CD4-positive, alpha-beta T cell treated with Interleukin-2 at 100 ng/mL for 4 hours (primary cell): ENCODE results near the gene SRSF11.

Source experiments
- DNase-seq: peaks from one replicate; pipeline ENCODE4 v3.0.0-alpha.2; 2020; ENCODE audit warnings: low spot score

SRSF11 gene

GRCh38 chr1:70222716-70223235 lies 1.6 kb downstream of the SRSF11 start:
- no peak for DNase-seq

- DNase-seq: no peak
Observed at GRCh38 chr1:70224954-70225353, 3.8 kb downstream of the SRSF11 start.

GRCh38 chr1:70227439-70227838 lies 6.3 kb downstream of the SRSF11 start:
- DNase-seq: no peak

GRCh38 chr1:70228670-70229069 lies 7.5 kb downstream of the SRSF11 start:
- DNase-seq: no peak

- DNase-seq: no peak
Observed at GRCh38 chr1:70231475-70231874, 10.3 kb downstream of the SRSF11 start.

- no peak for DNase-seq
Observed at GRCh38 chr1:70234733-70235132, 13.6 kb downstream of the SRSF11 start.

- no peak for DNase-seq
Observed at GRCh38 chr1:70239940-70240339, 18.8 kb downstream of the SRSF11 start.

GRCh38 chr1:70247122-70247521 lies 25.9 kb downstream of the SRSF11 start:
- DNase-seq: no peak

GRCh38 chr1:70247768-70248167 lies 26.6 kb downstream of the SRSF11 start:
- DNase-seq: no peak

- no peak for DNase-seq
Observed at GRCh38 chr1:70248729-70249128, 27.5 kb downstream of the SRSF11 start.

- no peak for DNase-seq
Observed at GRCh38 chr1:70256664-70257063, 35.5 kb downstream of the SRSF11 start.

- no peak for DNase-seq
Observed at GRCh38 chr1:70264839-70265238, 43.7 kb downstream of the SRSF11 start.

- DNase-seq: no peak
Observed at GRCh38 chr1:70265946-70266345, 44.8 kb downstream of the SRSF11 start.

GRCh38 chr1:70277875-70278274 lies 56.7 kb downstream of the SRSF11 start:
- DNase-seq: no peak

GRCh38 chr1:70278710-70279109 lies 57.5 kb downstream of the SRSF11 start:
- no peak for DNase-seq

GRCh38 chr1:70284366-70284765 lies 63.2 kb downstream of the SRSF11 start:
- no peak for DNase-seq

- DNase-seq: no peak
Observed at GRCh38 chr1:70286453-70286852, 65.3 kb downstream of the SRSF11 start.

GRCh38 chr1:70288166-70288565 lies 67.0 kb downstream of the SRSF11 start:
- no peak for DNase-seq

GRCh38 chr1:70290218-70290617 lies 69.0 kb downstream of the SRSF11 start:
- DNase-seq: no peak

GRCh38 chr1:70293186-70293843 lies 72.1 kb downstream of the SRSF11 start:
- no peak for DNase-seq

GRCh38 chr1:70295749-70296148 lies 74.6 kb downstream of the SRSF11 start:
- DNase-seq: no peak

- DNase-seq: no peak
Observed at GRCh38 chr1:70299472-70299871, 78.3 kb downstream of the SRSF11 start.
